Adrenal gland (tissue), 12 donors: Measurements from ENCODE around the gene DNAJB7. TPM values are rescaled to one million over a fixed set of nuclear protein-coding genes. Genes with fewer than 3 reads are reported as not detected.

Source experiments
- DNase-seq, 7 donors: peaks; one replicate each; pipeline ENCODE4 v3.0.0-alpha.2; 2019 to 2020
- H3K27ac ChIP-seq, 5 donors: fragments of 200-600 bp; sonication (generic) in 4 of 5; 1 replicate in 3 of 5; 2 replicates in 2 of 5; pipeline versions ENCODE4 v1.5.1 to v1.8.0; 2016 to 2020; ENCODE audit warnings: mild to moderate bottlenecking in 1 of 5
- H3K27me3 ChIP-seq: fragments of 200-600 bp; 2 replicates; pipeline ENCODE4 v1.8.0; 2021
- H3K36me3 ChIP-seq, 2 donors: fragments of 200-600 bp; replicated peaks in 1 of 2; 1 replicate in 1 of 2; 2 replicates in 1 of 2; pipeline versions ENCODE4 v1.5.1 to v1.8.0; 2018 to 2022
- H3K4me1 ChIP-seq, 2 donors: fragments of 200-600 bp; replicated peaks in 1 of 2; 1 replicate in 1 of 2; 2 replicates in 1 of 2; pipeline versions ENCODE4 v1.5.1 to v1.8.0; 2018 to 2021
- H3K4me3 ChIP-seq, 4 donors: fragments of 200-600 bp; sonication (generic) in 3 of 4; one replicate each; pipeline ENCODE4 v1.5.1; 2016 to 2018
- H3K9me3 ChIP-seq, 3 donors: fragments of 200-600 bp; sonication (generic) in 1 of 3; replicated peaks in 1 of 3; 1 replicate in 2 of 3; 2 replicates in 1 of 3; pipeline versions ENCODE4 v1.5.1 to v1.8.0; 2016 to 2021
- CTCF ChIP-seq, 6 experiments: fragments of 450-650 bp in 4 of 6; fragments of 200-600 bp in 2 of 6; sonication (generic) in 1 of 6; IDR thresholded peaks; 1 replicate in 5 of 6; 2 replicates in 1 of 6; pipeline versions ENCODE4 v1.5.1 to v1.8.0; 2016 to 2021; ENCODE audit warnings: antibody characterized with exemption in 6 of 6, mild to moderate bottlenecking in 2 of 6, moderate library complexity in 1 of 6
- POLR2A ChIP-seq, 2 donors: fragments of 450-650 bp; IDR thresholded peaks; one replicate each; pipeline ENCODE4 v1.6.1; 2017; ENCODE audit warnings: antibody characterized with exemption in 2 of 2, mild to moderate bottlenecking in 2 of 2, moderate library complexity in 1 of 2
- WGBS, 4 donors: extraction: QIAGEN DNeasy Blood & Tissue Kit in 2 of 4; methylation state at CpG; one replicate each; pipeline versions ENCODE4 v1.1.5 to v1.1.7; 2013 to 2017; 5-methylcytosine and 5-hydroxymethylcytosine counted together
- intact Hi-C, 2 donors: fragments of 100-400 bp; cut with DNase I; formaldehyde crosslinking; loops; one replicate each; pipeline versions ENCODE4 v1.14.1 to v1.15.0; 2022 to 2023
- polyA plus RNA-seq, 3 donors: library from polyadenylated mRNA; stranded (reverse); fragments of 200-250 nt in 2 of 3; fragments of 350-450 nt in 1 of 3; fragmentation: Illumina TruSeq in 1 of 3; extraction: RNeasy Lipid Tissue Mini Kit (QIAGEN cat#74804) in 1 of 3; gene quantifications; one replicate each; pipeline ENCODE4 v1.2.3, GENCODE V29; 2013 to 2014
- total RNA-seq, 9 donors: library from RNA; depleted of rRNA in 4 of 9; stranded (reverse); fragments of >200 nt in 4 of 9; fragments of 120-200 nt in 1 of 9; fragmentation: NEBNext Ultra II Directional in 1 of 9; extraction: Animal tissue kit (Norgen Biotek cat#: 25700) in 1 of 9; gene quantifications; one replicate each; pipeline versions ENCODE4 v1.1.0 to v1.2.4, GENCODE V29; 2013 to 2023
- donor health status: healthy with polysubstance abuse.
- donor health status: Bipolar disorder and iron deficiency.
- donor health status: DM: yes; HTN: yes; CAD: no.
- donor health status: DM: no; HTN: no; CAD: no.
- donor health status: DM: no; HTN: no; CAD: no.
- donor health status: DM: yes; HTN: yes; CAD: no.

Gene DNAJB7
- total and polyA plus RNA-seq, 12 donors = not detected

GRCh38 chr22:40894417-40894816 is 32.5 kb upstream of the DNAJB7 start:
- no peaks in the 10 kb centered on the region for H3K9me3 ChIP-seq
- no peak overlapping the region for H3K4me3 ChIP-seq
- H3K27ac ChIP-seq = no peak overlapping the region
- 97 to 99% (median 99%) methylated on average over 4 of the region's 4 CpGs for WGBS, 4 donors
- no peaks in the 10 kb centered on the region for H3K4me1 ChIP-seq
- DNase-seq = no peak
- H3K36me3 ChIP-seq = peaks cover 0 to under 1% of the 10 kb centered on the region in 2 donors
- no peaks in the 10 kb centered on the region for H3K27me3 ChIP-seq
- no peak for TF ChIP-seq CTCF (IDR thresholded peaks at IDR 0.05)
- no peak for TF ChIP-seq POLR2A (IDR thresholded peaks at IDR 0.05)
- intact Hi-C loops = loop anchor here (10.0 kb wide), 2 partner anchors 80 to 210 kb away; partner anchors contain the start of gene SLC25A17 (in 1 of the 2)

- peaks cover 0 to 25% of the 10 kb centered on the region in 2 donors for H3K36me3 ChIP-seq
- no peak overlapping the region for H3K4me3 ChIP-seq
- H3K4me1 ChIP-seq = no peaks in the 10 kb centered on the region
- intact Hi-C loops = loop anchor here (10.0 kb wide), 2 partner anchors 76 to 206 kb away; partner anchors contain the start of gene SLC25A17 (in 1 of the 2)
- H3K9me3 ChIP-seq = no peaks in the 10 kb centered on the region
- WGBS, 4 donors = 70 to 76% (median 74%) methylated on average over 3 of the region's 3 CpGs
- no peaks in the 10 kb centered on the region for H3K27me3 ChIP-seq
- peak in 1 of 7 donors; percentile 35 for DNase-seq
- TF ChIP-seq CTCF (IDR thresholded peaks at IDR 0.05) (no peak), POLR2A (IDR thresholded peaks at IDR 0.05) (no peak)
- H3K27ac ChIP-seq = no peak overlapping the region
Observed at GRCh38 chr22:40890881-40891280, 29.0 kb upstream of the DNAJB7 start.

GRCh38 chr22:40889116-40889515 is 27.2 kb upstream of the DNAJB7 start:
- H3K27ac ChIP-seq = no peak overlapping the region
- TF ChIP-seq POLR2A (IDR thresholded peaks at IDR 0.05) = no peak
- TF ChIP-seq CTCF (IDR thresholded peaks at IDR 0.05) = no peak
- H3K36me3 ChIP-seq = peaks cover 0 to 28% of the 10 kb centered on the region in 2 donors
- intact Hi-C loops = no loop called here
- no peak for DNase-seq
- no peaks in the 10 kb centered on the region for H3K4me1 ChIP-seq
- H3K4me3 ChIP-seq = no peak overlapping the region
- H3K27me3 ChIP-seq = no peaks in the 10 kb centered on the region
- H3K9me3 ChIP-seq = no peaks in the 10 kb centered on the region

GRCh38 chr22:40878922-40879321 is 17.0 kb upstream of the DNAJB7 start:
- Histone ChIP-seq H3K36me3 (peaks cover 0 to 24% of the 10 kb centered on the region in 2 donors), H3K27me3 (no peaks in the 10 kb centered on the region), H3K4me1 (peaks cover 3 to 7% of the 10 kb centered on the region in 2 donors), H3K27ac (peak overlapping the region in 1 of 5 donors; percentile 15), H3K4me3 (no peak overlapping the region), H3K9me3 (no peaks in the 10 kb centered on the region)
- WGBS, 4 donors = 62 to 76% (median 69%) methylated on average over 2 of the region's 2 CpGs
- TF ChIP-seq POLR2A (IDR thresholded peaks at IDR 0.05) (no peak), CTCF (IDR thresholded peaks at IDR 0.05) (no peak)
- intact Hi-C loops = no loop called here
- no peak for DNase-seq
